Measurements from ENCODE around the gene AGAP1. TPM values are rescaled to one million over a fixed set of nuclear protein-coding genes. Genes with fewer than 3 reads are reported as not detected.

Gene AGAP1
- polyA plus RNA-seq, 2 of the 4 experiments (the other 2 are of a cell fraction), result 20.2 to 21.9 TPM

DNA sequence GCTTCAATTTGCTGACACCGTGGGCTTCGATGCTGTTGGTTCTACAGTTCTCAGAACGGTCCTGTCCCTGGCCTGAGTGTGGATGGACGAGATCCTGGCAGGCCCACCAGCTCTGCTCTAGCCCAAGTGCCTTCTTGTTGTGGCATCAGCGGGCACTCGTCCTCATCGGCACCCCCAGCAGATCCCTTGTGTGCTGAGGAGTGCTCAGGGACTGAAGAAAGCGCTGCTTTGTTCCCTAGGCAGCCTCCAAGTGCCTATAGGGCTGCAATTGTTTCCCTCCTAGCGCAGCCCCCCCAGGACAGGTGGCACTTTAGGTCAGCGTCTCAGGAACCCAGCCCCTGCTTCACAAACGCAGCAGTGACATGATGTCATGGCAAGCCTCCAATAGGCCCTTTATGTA lies 217.7 kb downstream of the AGAP1 start:
- no peak for ATAC-seq
- Histone ChIP-seq H3K4me2 (no peak overlapping the region), H3K9me3 (no peaks in the 10 kb centered on the region), H3K4me1 (peaks cover 32% of the 10 kb centered on the region), H3K27ac (no peak overlapping the region), H3K4me3 (no peak overlapping the region)
- FAIRE-seq, result no peak
- no peak for DNase-seq (ENCODE audit: low read depth in 1 of 2, low spot score in 1 of 2)
- CTCF ChIA-PET, result interaction anchor here (1.0 kb wide), 1 partner anchor 32 kb away, joined by 3 read pairs; no protein-coding TSS in a partner anchor
- POLR2A ChIA-PET, result interaction anchor here (0.5 kb wide), 1 partner anchor 991 kb away, joined by 5 read pairs; no protein-coding TSS in a partner anchor
- TF ChIP-seq RNF2 (IDR thresholded peaks at IDR 0.05; ENCODE audit: borderline replicate concordance, low read depth) (no peak), FOSB (CRISPR knock-in tag; IDR thresholded peaks at IDR 0.05) (no peak), FOXS1 (CRISPR knock-in tag; IDR thresholded peaks at IDR 0.05) (no peak), EHF (CRISPR knock-in tag; IDR thresholded peaks at IDR 0.05) (no peak), RAD21 (conservative IDR thresholded peaks at IDR 0.05 in 1 of 2, IDR thresholded peaks at IDR 0.05 in 1 of 2) (no peak), EHMT2 (IDR thresholded peaks at IDR 0.05; ENCODE audit: low read depth) (no peak), NR3C1 (IDR thresholded peaks at IDR 0.05) (no peak), NPAS2 (CRISPR knock-in tag; IDR thresholded peaks at IDR 0.05; ENCODE audit: borderline replicate concordance) (no peak), JUNB (IDR thresholded peaks at IDR 0.05) (no peak), CHD4 (IDR thresholded peaks at IDR 0.05; ENCODE audit: borderline replicate concordance) (no peak)
- TF ChIP-seq, protein P1, sequence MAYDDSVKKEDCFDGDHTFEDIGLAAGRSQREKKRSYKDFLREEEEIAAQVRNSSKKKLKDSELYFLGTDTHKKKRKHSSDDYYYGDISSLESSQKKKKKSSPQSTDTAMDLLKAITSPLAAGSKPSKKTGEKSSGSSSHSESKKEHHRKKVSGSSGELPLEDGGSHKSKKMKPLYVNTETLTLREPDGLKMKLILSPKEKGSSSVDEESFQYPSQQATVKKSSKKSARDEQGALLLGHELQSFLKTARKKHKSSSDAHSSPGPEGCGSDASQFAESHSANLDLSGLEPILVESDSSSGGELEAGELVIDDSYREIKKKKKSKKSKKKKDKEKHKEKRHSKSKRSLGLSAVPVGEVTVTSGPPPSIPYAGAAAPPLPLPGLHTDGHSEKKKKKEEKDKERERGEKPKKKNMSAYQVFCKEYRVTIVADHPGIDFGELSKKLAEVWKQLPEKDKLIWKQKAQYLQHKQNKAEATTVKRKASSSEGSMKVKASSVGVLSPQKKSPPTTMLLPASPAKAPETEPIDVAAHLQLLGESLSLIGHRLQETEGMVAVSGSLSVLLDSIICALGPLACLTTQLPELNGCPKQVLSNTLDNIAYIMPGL (CRISPR knock-in tag; IDR thresholded peaks at IDR 0.05; ENCODE audit: borderline replicate concordance), result no peak
- TF ChIP-seq, protein P2, sequence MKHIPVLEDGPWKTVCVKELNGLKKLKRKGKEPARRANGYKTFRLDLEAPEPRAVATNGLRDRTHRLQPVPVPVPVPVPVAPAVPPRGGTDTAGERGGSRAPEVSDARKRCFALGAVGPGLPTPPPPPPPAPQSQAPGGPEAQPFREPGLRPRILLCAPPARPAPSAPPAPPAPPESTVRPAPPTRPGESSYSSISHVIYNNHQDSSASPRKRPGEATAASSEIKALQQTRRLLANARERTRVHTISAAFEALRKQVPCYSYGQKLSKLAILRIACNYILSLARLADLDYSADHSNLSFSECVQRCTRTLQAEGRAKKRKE (CRISPR knock-in tag; IDR thresholded peaks at IDR 0.05; ENCODE audit: low read depth), result no peak
- 98% methylated on average over 9 of the region's 11 CpGs for WGBS (ENCODE audit: missing lambda C conversion rate)

DNA sequence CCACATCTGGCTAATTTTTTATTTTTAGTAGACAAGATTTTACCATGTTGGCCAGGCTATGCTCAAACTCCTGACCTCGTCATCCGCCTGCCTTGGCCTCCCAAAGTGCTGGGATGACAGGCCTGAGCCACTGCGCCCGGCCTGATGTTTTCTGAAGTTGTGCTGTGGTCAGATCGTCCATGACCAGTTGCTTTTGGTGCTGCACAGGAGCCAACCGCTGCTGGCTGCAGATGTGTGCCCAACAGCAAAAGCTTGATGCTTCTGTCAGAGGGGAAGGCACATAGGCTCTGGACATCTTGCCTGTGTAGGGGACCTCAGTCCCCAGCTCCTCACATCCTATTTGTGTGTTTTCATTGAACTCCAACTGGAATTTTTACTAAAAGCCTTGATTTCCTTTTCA lies 218.3 kb downstream of the AGAP1 start:
- WGBS (ENCODE audit: missing lambda C conversion rate), result 86% methylated on average over 6 of the region's 6 CpGs
- Histone ChIP-seq H3K27ac (no peak overlapping the region), H3K4me2 (no peak overlapping the region), H3K4me1 (peaks cover 28% of the 10 kb centered on the region), H3K9me3 (no peaks in the 10 kb centered on the region), H3K4me3 (no peak overlapping the region)
- ChIA-PET CTCF (no interaction called here), POLR2A (no interaction called here)
- no peak for TF ChIP-seq CEBPB (IDR thresholded peaks at IDR 0.05)
- no peak for TF ChIP-seq GATA3 (IDR thresholded peaks at IDR 0.05; ENCODE audit: borderline replicate concordance)
- TF ChIP-seq, protein P1 (CRISPR knock-in tag; IDR thresholded peaks at IDR 0.05; ENCODE audit: borderline replicate concordance), result no peak
- TF ChIP-seq EHF (CRISPR knock-in tag; IDR thresholded peaks at IDR 0.05), result no peak
- no peak for TF ChIP-seq PHF8 (IDR thresholded peaks at IDR 0.05; ENCODE audit: borderline replicate concordance, low read depth)
- TF ChIP-seq, protein P3, sequence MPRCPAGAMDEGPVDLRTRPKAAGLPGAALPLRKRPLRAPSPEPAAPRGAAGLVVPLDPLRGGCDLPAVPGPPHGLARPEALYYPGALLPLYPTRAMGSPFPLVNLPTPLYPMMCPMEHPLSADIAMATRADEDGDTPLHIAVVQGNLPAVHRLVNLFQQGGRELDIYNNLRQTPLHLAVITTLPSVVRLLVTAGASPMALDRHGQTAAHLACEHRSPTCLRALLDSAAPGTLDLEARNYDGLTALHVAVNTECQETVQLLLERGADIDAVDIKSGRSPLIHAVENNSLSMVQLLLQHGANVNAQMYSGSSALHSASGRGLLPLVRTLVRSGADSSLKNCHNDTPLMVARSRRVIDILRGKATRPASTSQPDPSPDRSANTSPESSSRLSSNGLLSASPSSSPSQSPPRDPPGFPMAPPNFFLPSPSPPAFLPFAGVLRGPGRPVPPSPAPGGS (IDR thresholded peaks at IDR 0.05), result no peak
- DNase-seq (ENCODE audit: low read depth in 1 of 2, low spot score in 1 of 2) (no peak), FAIRE-seq (no peak), ATAC-seq (no peak)

DNA sequence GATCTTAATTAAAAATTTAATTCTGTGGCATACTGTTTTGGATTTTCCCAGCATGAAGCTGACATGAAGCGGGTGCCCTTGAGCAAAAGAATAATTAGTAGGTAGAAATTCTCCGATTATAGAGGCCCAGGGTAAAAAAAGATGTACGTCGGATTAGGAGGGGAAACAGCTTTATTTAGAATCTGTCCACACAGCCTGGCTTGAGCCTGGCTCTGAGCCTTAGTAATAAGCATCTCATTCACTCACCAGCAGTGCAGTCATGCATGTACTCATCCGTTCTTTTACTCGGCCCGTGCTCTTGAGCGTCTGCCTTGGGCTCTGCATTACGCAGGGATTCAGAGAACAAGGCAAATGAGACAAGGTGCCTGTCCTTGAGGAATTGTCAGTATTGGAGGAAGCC lies 219.3 kb downstream of the AGAP1 start:
- WGBS (ENCODE audit: missing lambda C conversion rate), result 95% methylated on average over 9 of the region's 9 CpGs
- no peak overlapping the region for H3K4me3 ChIP-seq
- H3K27ac ChIP-seq, result no peak overlapping the region
- H3K9me3 ChIP-seq, result no peaks in the 10 kb centered on the region
- no peak for TF ChIP-seq GATA3 (IDR thresholded peaks at IDR 0.05; ENCODE audit: borderline replicate concordance)
- TF ChIP-seq EHF (CRISPR knock-in tag; IDR thresholded peaks at IDR 0.05), result no peak
- no peak for TF ChIP-seq HDAC2 (IDR thresholded peaks at IDR 0.05)
- TF ChIP-seq FOXS1 (CRISPR knock-in tag; IDR thresholded peaks at IDR 0.05), result no peak
- TF ChIP-seq, protein P1 (CRISPR knock-in tag; IDR thresholded peaks at IDR 0.05; ENCODE audit: borderline replicate concordance), result no peak
- TF ChIP-seq, protein P4, sequence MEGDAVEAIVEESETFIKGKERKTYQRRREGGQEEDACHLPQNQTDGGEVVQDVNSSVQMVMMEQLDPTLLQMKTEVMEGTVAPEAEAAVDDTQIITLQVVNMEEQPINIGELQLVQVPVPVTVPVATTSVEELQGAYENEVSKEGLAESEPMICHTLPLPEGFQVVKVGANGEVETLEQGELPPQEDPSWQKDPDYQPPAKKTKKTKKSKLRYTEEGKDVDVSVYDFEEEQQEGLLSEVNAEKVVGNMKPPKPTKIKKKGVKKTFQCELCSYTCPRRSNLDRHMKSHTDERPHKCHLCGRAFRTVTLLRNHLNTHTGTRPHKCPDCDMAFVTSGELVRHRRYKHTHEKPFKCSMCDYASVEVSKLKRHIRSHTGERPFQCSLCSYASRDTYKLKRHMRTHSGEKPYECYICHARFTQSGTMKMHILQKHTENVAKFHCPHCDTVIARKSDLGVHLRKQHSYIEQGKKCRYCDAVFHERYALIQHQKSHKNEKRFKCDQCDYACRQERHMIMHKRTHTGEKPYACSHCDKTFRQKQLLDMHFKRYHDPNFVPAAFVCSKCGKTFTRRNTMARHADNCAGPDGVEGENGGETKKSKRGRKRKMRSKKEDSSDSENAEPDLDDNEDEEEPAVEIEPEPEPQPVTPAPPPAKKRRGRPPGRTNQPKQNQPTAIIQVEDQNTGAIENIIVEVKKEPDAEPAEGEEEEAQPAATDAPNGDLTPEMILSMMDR (IDR thresholded peaks at IDR 0.05), result no peak
- no peak for TF ChIP-seq HOXA7 (CRISPR knock-in tag; IDR thresholded peaks at IDR 0.05)
- no peak for TF ChIP-seq POLR2A (IDR thresholded peaks at IDR 0.05; ENCODE audit: low read length)
- FAIRE-seq, result no peak
- ChIA-PET POLR2A (no interaction called here), CTCF (interaction anchor here (0.8 kb wide), 1 partner anchor 33 kb away, joined by 4 read pairs; no protein-coding TSS in a partner anchor)
- DNase-seq (ENCODE audit: low read depth in 1 of 2, low spot score in 1 of 2), result no peak
- H3K4me2 ChIP-seq, result no peak overlapping the region
- no peak for ATAC-seq
- H3K4me1 ChIP-seq, result peaks cover 21% of the 10 kb centered on the region

Data from A549 (cell line).